ENCODE data around the gene SMARCAL1.

GRCh38 chr2:216394881-216395280, 17.4 kb upstream of the SMARCAL1 start:
- TF ChIP-seq YY1 (IDR thresholded peaks at IDR 0.05; ENCODE audit: insufficient read depth, insufficient read length) (no peak), ZNF274 (IDR thresholded peaks at IDR 0.05; ENCODE audit: low read depth, low read length) (no peak)

Data from NT2/D1 (cell line).